IPS DF 4.7 (cell line): ENCODE measurements around the gene NDRG3.
A peak's percentile ranks its signal among the peaks of the same experiment; 100 is the strongest.
"Not testable (repeated sequence)": the region's sequence is repeated elsewhere in the genome, so short reads cannot be mapped to it uniquely, and the experiment has no call there.

Experiments
- DNase-seq: peaks from one replicate; pipeline ENCODE4 v3.0.0-alpha.2; 2013; ENCODE audit warnings: low spot score; ENCODE audit errors: extremely low read depth

The NDRG3 gene

DNA sequence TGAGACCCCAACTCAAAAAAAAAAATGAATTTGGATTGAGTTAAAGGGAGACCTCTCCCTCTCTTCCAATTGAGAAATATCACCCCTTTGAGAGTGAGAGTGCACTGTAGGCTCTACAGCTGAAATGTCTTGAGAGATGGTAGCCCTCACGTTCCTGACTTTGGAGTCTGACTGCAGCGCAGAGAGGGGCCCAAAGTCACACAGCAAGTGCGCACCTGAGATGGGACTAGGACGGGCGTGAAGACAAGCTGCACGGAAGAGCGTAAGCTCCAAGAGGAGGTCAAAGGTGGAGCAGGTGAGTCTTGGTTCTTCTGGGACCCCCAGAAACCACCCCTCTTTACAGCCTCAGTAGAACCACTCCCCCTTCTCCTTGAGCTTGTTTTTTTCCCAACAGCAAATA is 100.5 kb downstream of the NDRG3 start:
- DNase-seq, result no peak

GRCh38 chr20:36644706-36645095 is 101.2 kb downstream of the NDRG3 start:
- no peak for DNase-seq

DNA sequence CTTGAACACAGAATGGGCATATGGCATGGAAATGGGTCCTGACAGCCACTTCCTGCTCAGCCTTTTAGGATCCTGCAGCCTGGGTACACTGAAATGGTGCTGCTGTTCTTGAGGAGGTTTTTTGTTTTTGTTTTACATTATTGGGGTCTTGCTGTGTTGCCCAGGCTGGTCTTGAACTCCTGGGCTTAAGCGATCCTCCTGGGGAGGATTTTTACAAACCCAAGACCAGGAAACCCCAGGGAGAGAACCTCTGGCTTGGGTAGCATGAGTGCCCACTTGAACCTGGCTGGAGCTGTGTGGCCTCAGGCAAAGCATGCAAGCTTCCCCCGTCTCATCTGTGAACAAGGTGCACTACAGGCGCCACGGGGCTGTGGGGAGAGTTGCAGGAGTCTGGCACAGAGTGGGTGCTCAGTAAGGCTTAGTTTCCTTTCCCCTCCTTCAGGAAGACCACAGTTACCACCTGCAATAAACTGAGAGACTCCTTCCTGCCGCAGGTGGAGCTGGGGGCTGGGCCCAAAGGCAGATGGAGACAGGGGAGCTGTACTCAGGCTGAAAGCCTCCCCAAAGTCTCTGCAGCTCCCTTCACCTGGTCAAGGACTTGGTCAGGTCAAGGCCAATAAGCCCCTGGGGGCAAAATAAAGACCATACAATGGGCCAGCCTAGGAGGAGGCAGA is 101.7 kb downstream of the NDRG3 start:
- DNase-seq, result no peak

DNA sequence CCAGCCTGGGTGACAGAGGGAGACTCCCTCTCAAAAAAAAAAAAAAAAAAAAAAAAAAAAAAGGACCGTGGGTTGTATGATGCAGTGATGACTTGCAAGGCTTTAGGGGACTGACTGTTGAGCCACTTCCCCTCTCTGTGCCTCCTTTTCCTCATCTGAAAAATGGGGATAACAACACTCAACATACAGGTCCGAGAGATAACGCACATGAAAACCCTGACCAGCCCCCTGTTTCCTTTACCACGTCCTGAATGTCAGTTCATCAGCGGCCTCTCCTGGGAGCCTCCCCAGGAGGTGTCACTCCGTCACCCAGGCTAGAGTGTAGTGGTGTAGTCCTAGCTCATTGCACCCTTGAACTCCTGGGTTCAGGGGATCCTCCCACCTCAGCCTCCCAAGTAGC is 103.8 kb downstream of the NDRG3 start:
- DNase-seq, result no peak

DNA sequence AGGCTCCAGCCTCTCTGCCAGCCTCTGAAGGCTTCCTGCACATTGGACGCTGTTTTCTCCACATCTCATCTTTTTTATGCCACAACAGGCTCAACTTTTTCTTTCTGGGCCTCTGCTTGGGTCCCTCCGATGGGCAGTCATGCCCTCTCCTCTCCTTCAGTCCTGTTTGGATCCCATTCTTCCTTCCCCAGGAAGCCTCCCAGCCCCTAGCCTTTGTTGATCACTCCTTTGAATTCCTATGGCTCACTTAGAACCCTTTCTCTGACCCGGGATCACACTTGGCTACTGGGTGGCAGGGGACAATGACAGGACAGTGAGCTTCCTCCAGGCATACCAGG is 104.4 kb downstream of the NDRG3 start:
- no peak for DNase-seq

- DNase-seq, result not testable (repeated sequence)
These were observed 107.0 kb downstream of the NDRG3 start for GRCh38 chr20:36638876-36639400.

GRCh38 chr20:36634342-36634741 is 111.5 kb downstream of the NDRG3 start:
- no peak for DNase-seq

- no peak for DNase-seq
These were observed 112.6 kb downstream of the NDRG3 start for GRCh38 chr20:36633285-36633772.

DNA sequence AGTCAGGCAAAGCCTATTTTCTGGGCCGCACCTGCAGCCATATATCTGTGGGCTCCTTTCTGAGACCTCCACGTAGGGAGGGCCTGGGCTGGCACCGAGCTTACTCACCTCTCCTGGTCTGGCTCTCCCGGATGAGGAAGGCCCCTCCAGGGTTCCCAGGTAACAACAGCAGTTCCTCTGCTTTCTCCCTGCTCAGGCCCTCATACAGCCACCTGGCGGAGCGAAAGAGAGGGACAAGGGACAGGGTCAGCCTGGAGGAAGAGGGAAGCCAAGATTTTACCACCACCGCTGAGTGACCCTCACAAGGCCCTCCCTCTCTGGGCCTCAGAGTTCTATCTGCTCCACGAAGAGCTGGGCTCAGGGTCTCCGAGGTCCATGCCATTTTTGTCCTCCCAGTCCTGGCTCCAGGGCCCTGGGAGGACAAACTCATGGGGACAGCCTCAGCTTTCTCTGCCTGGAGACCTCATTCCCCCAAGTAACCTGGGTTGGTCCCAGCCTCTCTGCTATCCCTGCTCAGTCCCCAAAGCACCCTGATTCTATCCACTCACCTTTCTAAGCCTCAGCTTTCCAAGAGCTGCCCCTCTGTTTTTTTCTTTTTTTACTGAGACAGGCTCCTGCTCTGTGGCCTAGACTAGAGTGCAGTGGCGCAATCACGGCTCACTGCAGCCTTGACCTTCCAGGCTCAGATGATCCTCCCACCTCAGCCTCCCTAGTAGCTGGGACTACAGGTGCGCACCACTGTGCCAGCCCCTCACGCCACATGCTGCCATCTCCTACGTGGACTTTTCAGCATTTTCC is 113.2 kb downstream of the NDRG3 start:
- DNase-seq, result peak; percentile 46

- no peak for DNase-seq
These were observed 113.8 kb downstream of the NDRG3 start for GRCh38 chr20:36632147-36632486.

GRCh38 chr20:36631646-36632045 is 114.2 kb downstream of the NDRG3 start:
- no peak for DNase-seq

DNA sequence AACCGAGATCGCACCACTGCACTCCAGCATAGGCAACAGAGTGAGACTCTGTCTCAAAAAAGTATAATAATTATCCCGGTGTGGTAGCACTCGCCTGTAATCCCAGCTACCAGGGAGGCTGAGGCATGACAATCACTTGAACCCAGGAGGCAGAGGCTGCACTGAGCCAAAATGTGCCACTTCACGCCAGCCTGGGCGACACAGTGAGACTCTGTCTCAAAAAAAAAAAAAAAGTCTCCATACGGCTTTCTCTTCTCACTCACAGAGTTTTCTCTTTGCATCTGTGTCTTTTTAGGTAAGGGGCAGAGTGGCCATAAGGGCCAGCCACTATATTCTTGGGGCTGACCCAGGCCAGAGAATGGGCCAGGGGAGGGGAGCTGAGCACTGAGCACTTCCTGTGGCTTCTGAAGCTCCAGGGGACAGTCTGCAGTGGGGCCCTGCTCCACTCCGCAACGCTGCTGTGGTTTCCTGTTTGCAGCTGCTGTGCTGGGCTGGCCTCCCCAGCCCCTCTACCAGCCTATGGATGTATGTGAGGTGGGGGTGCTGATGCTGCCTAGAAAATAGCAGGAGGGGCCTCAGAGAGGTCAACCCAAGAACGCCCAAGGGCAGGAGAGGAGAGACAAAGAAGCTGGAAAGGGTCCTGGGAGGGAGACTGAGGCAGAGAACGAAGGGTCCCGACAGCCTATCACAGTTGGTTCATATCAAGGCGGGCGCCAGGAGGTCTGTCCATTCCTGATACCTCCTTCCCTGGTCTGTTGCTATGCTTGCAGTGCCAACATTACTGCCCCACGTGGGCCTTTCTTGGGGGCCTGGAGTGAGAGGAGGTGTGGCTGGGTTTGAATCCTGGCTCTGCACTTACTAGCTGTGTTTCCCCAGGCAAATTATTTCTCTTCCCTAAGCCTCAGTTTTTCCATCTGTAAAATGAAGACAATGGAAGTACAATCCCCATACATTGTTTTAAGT is 115.9 kb downstream of the NDRG3 start:
- DNase-seq, result no peak

GRCh38 chr20:36628076-36628475 is 117.8 kb downstream of the NDRG3 start:
- no peak for DNase-seq

DNA sequence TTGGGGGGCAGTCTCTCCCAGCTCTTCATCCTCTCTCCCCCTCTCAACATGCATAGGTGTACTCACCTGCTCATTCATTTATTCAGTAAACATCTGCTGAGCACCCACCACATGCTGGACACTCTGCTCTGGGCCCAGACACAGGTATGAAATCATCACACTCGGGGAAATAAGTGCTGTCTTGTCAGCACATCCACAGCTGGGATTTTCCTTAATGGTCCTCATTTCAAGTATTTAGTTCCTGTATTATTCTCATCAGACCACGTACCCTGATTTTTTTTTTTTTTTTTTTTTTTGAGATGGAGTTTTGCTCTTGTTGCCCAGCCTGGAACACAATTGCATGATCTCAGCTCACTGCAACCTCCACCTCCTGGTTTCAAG is 121.0 kb downstream of the NDRG3 start:
- no peak for DNase-seq

GRCh38 chr20:36624068-36624943 is 121.6 kb downstream of the NDRG3 start:
- DNase-seq, result no peak

GRCh38 chr20:36623444-36623843 is 122.4 kb downstream of the NDRG3 start:
- no peak for DNase-seq

DNA sequence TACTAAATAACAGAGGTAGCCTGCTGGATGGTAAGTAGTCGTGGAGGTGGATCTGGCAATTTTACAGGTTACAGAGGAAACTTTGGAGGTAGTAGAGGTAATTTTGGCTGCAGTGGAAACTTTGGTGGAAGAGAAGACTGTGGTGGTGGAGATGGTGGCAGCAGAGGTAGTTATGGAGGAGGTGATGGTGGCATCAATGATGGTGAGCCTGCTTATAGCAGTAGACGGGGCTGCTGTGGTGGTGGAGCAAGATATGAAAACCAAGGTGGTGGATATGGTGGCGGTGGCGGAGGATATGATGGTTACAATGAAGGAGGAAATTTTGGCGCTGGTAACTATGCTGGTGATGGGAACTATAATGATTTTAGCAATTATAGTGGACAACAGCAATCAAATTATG is 125.0 kb downstream of the NDRG3 start:
- no peak for DNase-seq

GRCh38 chr20:36614781-36615557 is 130.9 kb downstream of the NDRG3 start:
- no peak for DNase-seq

DNA sequence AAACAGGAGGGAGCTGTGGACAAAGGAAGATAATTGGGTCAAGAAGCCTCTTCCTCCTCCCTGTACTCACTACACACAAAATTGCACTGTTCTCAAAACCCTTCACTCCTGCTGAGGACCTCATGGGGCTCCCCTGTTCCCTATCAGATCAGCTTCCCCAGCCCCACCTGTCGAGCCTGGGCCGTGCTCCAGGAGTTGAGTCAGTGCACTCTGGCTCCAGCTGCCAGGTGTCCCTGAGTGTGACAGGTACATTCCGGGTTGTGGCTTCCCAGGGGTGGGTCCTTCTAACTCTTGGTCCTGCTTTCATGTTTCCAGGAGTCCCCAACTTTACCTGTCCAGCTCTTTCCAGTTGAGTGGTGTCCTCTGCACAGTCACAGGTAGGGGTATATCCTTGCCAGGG is 131.9 kb downstream of the NDRG3 start:
- DNase-seq, result no peak

DNA sequence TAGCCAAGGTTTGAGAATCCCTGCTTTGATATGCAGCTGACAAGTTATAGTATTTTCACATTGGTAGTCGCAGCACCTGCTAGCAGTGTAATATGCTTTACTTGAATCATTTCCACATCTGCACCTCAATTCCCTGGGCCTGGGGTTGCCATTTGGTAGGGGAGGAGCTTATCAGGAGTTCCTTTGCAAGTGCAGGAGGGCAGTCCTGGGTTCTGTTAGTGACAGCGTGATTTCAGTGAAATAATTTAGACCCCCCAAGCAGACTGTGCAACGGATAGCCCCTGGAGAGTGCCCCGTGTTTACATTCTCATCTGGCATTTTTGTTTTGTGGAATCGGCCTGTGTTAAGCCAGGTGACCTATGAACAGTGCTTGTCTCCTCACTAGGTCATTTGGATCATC is 134.3 kb downstream of the NDRG3 start:
- DNase-seq, result no peak
